Activated CD4-positive, alpha-beta T cell treated with anti-CD3 and anti-CD28 coated beads, Interleukin-2, Interleukin-4, amounts not matched to agents 100 ng/mL and 50 ng/mL, durations not matched to agents 16 hours and 8 hours (primary cell): ENCODE measurements around the gene TMEM37.

Source experiments
- DNase-seq: peaks from one replicate; pipeline ENCODE4 v3.0.0-alpha.2; 2020; ENCODE audit warnings: low spot score

Gene TMEM37

GRCh38 chr2:119434664-119435063 is 3.0 kb downstream of the TMEM37 start:
- no peak for DNase-seq

GRCh38 chr2:119435081-119435952 is 3.7 kb downstream of the TMEM37 start:
- DNase-seq = no peak

GRCh38 chr2:119435953-119436297 is 4.3 kb downstream of the TMEM37 start:
- no peak for DNase-seq

- DNase-seq = no peak
These were observed 5.5 kb downstream of the TMEM37 start for GRCh38 chr2:119436993-119437772.

- DNase-seq = no peak
These were observed 6.5 kb downstream of the TMEM37 start for GRCh38 chr2:119438128-119438656.

DNA sequence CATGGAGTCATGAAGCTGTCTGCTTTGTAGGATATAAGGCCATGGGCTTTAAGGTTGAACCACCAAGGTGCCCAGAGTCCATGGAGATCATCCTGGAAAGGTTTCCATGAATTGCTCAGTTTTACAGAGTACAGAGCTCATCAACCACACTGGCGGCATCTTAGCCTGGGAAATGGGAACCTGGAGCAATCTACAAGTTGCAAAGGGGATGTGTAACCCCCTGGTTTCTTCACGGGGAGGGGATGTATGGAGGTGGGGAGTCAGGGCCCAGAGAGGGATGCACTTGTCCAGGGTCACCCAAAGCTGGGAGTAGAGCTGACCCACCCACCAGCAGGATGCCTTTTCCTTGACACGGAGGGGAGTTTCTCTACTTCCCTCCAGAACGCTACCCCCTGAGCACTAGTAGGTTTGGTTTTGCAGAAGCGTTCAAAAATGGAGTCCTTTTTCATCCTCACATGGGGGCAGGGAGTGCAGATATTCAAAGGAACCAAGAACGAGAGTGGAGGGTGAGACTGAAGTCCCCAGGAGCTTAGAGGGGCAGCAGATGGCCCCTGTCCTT is 7.2 kb downstream of the TMEM37 start:
- DNase-seq = no peak

DNA sequence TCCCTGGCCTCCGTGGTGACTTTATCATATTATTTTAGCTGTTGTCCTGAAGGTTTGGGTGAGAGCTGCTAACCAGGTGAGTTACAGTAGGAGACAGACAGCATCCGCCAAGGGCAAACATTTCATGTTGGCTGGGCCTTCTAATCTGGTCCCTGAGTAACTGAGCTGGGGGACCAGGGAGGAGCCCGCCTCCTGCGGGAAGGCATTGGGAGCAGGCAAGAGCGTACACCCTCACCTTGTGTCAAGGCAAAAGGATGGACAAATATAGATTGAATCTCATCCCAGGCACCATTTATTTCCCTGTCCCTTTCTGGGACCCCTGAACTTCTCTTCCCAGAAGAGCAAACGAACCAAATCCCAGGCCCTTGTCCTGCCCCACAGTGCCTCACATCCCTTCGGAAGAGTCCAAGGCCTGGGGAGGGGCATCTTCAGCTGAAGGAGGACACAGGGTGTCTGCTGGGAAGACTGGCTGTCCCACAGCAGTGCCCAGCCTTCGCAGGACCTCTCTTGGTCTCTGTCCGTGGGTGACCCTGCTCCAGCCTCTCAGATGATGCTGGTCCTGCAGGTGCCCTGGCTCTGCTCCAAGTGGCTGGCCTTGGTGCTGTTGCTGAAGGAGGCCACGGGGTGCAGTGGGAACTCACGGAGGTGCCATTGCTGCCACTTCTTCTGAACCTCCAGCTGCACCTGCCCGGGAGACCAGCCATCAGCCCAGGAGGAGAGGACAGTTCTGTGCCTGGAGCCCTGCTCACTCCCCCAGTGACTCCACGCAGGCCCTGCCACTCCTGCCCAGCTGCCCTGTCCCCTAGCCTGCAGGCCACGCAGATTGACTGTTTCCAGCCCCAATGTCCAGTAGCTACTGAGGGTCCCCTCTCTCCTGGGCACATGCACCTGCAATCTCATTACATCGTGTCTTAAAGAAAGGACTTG is 8.2 kb downstream of the TMEM37 start:
- no peak for DNase-seq

DNA sequence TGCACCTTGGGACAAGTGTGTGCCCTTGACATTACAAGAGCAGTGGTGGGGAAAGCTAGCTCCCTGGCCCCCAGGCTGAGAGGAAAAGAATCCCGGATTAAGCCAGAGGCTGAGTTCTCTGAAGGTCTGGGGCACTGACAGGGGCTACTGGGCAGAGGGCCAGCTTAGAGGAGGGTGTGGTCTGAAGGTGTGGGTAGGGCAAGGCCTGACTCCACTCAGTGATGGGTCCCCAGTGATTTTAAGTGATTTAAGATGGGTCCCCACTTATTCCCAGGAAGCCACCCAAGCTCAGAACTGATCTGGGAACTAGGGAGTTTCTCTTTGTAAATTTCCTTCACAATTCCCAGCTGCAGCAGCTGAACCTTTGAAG is 8.8 kb downstream of the TMEM37 start:
- DNase-seq = no peak

- no peak for DNase-seq
These were observed 9.2 kb downstream of the TMEM37 start for GRCh38 chr2:119440873-119441272.

- DNase-seq = no peak
These were observed 9.9 kb downstream of the TMEM37 start for GRCh38 chr2:119441376-119442225.

- DNase-seq = no peak
These were observed 10.6 kb downstream of the TMEM37 start for GRCh38 chr2:119442226-119442619.

DNA sequence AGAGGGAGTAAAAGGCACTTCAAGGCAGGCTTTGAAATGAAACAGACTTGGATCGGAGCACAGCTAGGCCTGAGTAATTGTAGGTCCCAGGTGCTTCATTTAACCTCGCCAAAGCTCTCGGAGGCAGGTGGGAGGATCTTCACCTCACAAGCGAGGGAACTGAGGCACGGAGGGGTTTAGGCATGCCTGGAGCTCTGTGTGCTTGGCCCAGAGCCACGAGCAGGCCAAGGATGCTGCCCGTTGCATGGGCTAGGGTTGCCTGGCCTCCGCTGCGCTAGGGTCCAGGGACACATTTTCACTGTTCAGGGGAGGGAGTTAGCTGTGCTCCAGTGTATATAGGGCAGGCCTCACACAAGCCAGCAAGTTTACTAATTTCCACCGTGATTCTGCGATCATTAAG is 11.2 kb downstream of the TMEM37 start:
- no peak for DNase-seq

DNA sequence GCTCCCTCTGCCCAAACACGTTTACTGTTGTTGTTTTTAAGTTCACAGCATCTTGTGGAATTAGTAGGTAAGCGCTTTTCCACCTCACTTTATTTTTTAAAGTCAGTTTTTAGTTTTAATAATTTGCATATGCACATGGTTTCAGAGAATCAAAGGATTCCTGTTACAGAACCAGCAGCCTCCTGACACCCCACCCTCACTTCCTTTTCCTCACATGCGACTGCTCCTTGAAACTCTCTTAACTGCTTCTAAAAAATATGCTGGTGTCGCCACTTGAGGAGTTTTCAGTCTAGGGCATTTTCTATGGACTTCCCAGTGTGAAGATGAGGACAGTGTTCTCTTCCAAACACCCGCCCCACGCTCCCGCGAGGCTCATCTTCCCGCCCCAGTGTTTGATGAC is 14.4 kb downstream of the TMEM37 start:
- no peak for DNase-seq

DNA sequence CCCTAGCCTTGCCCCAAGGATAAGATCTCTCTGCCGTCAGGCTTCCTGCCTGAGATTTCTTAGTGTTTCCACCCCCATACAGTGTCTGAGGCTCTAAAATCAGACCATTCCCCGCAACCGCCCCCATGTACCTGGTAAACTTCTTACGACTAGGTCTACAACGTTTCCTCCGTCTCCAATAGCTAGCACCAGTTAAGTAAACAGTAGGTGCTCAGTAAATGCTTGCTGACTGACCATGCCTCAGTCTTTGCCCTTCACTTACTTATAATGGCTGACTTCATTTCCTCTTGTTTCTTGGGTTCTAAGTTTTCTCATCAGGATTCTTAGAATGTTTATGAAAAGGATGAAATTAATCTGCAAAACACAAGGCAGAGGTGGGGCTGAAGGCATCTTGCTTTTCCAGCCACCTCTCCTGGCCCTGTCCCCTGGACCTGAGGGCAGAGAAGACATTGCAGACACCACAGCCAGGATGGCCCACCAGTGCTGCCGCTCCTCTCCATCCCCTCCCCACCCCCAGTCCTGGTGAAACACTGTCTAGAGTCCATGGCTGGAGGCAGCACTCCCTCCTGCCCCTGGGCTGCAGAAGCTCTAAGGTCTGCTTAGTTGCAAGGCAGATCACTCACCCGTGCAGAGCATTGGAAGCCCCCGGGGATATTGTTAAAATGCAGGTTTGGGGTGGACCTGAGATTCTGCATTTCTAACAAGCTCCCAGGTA is 16.9 kb downstream of the TMEM37 start:
- no peak for DNase-seq

- no peak for DNase-seq
These were observed 17.9 kb downstream of the TMEM37 start for GRCh38 chr2:119449521-119449920.

DNA sequence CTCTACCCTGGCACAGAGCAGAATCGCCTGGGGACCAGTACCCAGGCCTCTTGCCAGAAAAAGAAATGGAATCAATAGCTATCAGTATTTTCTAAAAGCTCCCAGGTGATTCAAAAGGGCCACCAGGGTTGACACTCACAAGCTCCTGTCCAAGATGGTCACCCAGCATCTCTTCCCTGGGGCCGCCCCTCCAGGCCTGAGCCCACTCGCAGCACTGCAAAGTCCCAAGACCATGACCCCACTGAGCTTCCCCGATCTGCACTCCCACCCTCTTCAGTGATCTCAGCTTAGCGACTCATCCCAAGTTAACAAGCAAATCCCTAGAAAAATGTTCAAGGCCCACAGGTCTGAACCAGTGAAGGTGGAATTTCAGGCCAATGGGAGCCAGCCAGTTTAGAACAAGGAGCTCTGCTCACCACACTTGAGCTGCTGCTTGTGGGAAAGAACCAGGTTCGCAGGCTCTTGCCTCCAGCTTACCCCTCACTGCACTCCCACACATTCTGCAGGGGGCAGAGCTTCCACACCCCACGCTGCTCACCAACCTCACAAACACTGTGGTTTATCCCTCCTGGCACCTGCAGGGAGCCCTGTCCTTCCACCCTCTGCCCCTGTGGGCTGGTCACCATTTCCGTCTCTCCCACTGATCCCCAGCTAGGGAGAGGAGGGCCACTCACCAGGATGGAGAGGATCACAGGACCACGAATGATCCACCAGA is 19.8 kb downstream of the TMEM37 start:
- no peak for DNase-seq

- DNase-seq = no peak
These were observed 22.4 kb downstream of the TMEM37 start for GRCh38 chr2:119453972-119454593.

- DNase-seq = no peak
These were observed 23.5 kb downstream of the TMEM37 start for GRCh38 chr2:119455066-119455718.

DNA sequence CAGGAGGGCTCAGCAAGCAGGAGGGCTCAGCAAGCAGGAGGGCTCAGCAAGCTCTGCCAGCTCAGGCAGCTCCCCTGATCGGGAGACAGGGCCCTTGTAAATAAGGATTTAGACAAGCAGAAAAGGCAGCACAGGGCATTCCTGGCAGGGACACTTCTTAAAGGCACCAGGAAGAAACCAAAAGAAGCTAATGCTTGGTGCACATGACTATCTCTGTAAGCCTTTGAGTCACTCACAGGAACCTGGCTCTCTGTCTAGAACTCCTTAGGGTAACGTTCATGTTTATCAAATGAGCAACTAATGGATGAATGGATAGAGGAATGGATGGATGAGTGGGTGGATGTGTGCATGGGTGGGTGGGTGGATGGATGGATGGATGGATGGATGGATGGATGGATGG is 28.4 kb downstream of the TMEM37 start:
- no peak for DNase-seq
